Astrocyte of the spinal cord (primary cell): ENCODE results near the gene CPT1A.

Experiments used
- DNase-seq: peaks from one replicate; pipeline ENCODE4 v3.0.0; 2011; ENCODE audit warnings: low read depth, low spot score
- H3K4me3 ChIP-seq: 2 replicates; pipeline ENCODE4 v1.5.1; 2011; ENCODE audit warnings: low read depth, mild to moderate bottlenecking, low read length, moderate library complexity
- CTCF ChIP-seq: IDR thresholded peaks from 2 replicates; pipeline ENCODE4 v1.5.1; 2012; ENCODE audit warnings: low read depth, mild to moderate bottlenecking, low read length, inconsistent platforms
- in situ Hi-C: cut with HindIII; loops from 2 replicates; pipeline ENCODE4 v1.10.0; 2017; ENCODE audit warnings: low sequenced_read_pairs

Gene CPT1A

DNA sequence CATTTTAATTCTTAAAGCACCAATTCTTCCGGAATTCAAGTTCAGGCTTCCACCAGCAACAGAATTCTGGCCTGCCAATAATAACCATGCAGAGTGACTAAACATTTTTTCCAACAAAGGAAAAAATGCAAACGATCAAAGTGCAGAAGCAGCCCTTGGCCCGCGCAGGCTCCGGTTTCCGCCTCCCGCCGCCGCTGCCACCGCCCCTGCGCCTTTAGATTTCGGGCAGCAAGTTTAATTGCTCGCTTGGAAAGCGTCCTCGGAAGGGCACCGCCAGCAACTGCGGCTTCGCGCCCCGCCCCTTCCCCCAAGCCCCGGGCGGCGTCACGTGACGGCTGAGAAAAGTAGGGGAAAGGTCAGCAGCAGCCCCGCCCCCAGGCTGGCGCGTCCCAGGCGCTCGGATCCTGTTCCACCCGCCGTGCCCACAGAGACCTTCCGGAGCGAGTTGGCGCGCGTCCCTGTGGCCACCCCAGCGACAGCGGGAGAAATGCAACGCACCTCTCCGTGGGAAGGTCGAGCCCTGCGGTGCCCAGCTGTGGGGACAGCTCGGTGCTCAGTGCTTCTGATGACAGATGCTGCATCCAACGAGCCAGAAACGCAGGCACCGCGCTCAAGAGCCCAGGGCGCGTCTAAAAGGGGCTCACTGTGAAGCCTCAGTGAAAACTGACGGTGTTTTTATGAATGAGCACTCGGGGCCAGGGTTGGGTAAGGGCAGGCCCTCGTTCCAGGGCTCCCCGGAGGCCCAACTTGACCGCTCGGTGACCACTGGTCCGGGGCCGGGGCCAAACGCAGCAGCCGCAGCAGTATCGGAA, 2.5 kb downstream of the CPT1A start:
- in situ Hi-C loops, result no loop called here
- TF ChIP-seq CTCF, result no peak
- peak; percentile 95 for DNase-seq
- peak overlapping the region; percentile 73 for H3K4me3 ChIP-seq

GRCh38 chr11:68838572-68838964, 3.1 kb downstream of the CPT1A start:
- DNase-seq, result no peak
- in situ Hi-C loops, result no loop called here
- no peak for TF ChIP-seq CTCF
- H3K4me3 ChIP-seq, result peak overlapping the region; percentile 73

DNA sequence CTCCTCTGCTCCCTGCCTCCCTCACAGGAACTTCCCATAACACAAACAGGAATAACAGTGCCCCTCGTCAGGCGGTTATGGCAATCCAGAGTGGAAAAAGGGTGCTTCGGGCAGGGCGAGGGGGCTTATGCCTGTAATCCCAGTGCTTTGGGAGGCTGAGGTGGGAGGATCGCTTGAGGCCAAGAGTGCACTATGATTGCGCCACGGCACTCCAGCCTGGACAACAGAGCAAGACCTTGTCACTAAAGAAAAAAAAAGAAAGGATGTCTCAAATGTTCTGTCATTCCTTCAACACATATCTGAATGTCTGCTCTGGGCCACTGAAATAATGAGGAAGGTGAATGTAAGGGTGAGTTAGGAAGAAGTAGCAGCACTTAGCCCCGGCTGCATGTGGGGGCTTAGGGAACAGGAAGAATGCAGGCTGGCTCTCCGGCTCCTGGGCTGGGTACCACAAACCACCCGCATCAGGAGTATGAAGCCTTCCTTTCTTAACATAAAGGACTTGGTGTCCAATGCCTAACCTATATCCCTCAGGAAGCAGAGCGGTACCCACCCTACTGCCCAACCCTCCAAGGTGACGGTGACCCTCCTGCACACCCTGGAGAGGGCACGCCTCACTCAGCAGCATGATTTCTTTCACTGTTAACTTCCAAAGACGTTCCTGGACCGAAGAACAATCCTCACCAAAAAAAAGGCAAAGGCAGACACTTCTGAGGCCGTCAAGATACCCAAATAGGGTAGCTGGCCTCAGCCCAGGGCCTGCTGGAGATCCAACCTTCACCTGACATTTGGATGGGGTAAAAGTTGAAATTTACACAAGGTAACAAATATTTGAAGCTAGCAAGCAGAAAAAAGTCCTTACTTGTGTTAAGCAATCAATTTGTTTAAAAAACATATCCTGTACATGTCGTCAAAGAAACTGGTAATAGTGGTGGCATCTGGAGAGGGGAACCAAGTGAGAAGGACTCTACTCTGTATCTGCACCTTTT, 3.8 kb downstream of the CPT1A start:
- TF ChIP-seq CTCF, result no peak
- no peak overlapping the region for H3K4me3 ChIP-seq
- no peak for DNase-seq
- in situ Hi-C loops, result no loop called here

GRCh38 chr11:68835749-68836148, 6.0 kb downstream of the CPT1A start:
- TF ChIP-seq CTCF, result no peak
- no peak overlapping the region for H3K4me3 ChIP-seq
- in situ Hi-C loops, result no loop called here
- DNase-seq, result no peak

- no peak overlapping the region for H3K4me3 ChIP-seq
- no peak for DNase-seq
- in situ Hi-C loops, result no loop called here
- no peak for TF ChIP-seq CTCF
Observed at GRCh38 chr11:68835328-68835727, 6.4 kb downstream of the CPT1A start.

DNA sequence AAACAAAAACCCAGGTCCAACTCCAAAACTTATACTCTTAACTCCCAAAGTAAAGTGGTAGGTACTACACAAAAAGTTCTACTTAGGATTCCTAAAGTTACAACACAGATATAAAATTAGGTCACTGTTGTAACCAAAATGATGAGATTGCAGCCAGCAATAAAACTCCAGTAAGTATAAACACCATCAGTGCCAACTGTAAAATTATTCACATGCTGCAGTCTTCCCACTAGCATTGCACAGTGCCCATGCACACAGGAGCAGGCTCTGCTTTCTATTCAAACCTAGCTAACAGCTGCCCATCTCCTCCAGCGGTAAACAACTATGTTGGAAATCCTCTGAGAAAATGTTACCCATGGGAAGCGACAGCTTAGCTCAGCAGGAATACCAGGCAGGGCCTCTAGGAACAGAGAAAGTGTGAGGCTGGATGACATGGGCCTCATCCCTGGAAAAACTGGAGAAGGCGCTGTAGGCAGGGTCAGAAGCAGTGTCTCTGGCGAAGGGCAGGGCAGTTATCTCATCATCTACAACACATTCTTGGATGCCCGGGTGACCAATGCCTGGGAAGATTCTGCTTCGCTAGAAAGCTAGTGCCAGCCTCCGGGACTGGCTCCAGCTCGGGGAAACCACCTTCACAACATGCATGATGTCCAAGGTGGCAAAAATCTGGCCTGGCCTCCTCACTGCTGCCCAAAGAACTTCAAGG, 9.1 kb downstream of the CPT1A start:
- no peak for DNase-seq
- no peak for TF ChIP-seq CTCF
- H3K4me3 ChIP-seq, result no peak overlapping the region
- in situ Hi-C loops, result no loop called here
